IPS DF 19.7 (cell line): ENCODE measurements around the gene ZNF664.

Source experiments
- DNase-seq: peaks from one replicate; pipeline ENCODE4 v3.0.0-alpha.2; 2013; ENCODE audit warnings: low read depth, low spot score

Gene ZNF664

GRCh38 chr12:123972457-123973401, at the start of gene ZNF664, which contains the start of gene CCDC92:
Gene ZNF664, plus strand, starts transcription at chr12:123973215. Its CDS starts 38,930 bp downstream, at chr12:124012145.
Gene CCDC92, minus strand, starts transcription at chr12:123972831. Its CDS starts 28,526 bp downstream, at chr12:123944305.
- DNase-seq, result no peak

- no peak for DNase-seq
These were observed 49.1 kb upstream of the ZNF664 start for GRCh38 chr12:123923927-123924326.

GRCh38 chr12:123924539-123924938, 48.5 kb upstream of the ZNF664 start:
- no peak for DNase-seq

GRCh38 chr12:123928274-123928865, 44.6 kb upstream of the ZNF664 start:
- DNase-seq, result no peak

GRCh38 chr12:123928897-123929296, 44.1 kb upstream of the ZNF664 start:
- DNase-seq, result no peak

GRCh38 chr12:123929946-123930583, 43.0 kb upstream of the ZNF664 start:
- no peak for DNase-seq

- no peak for DNase-seq
These were observed 41.2 kb upstream of the ZNF664 start for GRCh38 chr12:123931686-123932321.

- no peak for DNase-seq
These were observed 39.8 kb upstream of the ZNF664 start for GRCh38 chr12:123933214-123933613.

GRCh38 chr12:123934016-123934620, 38.9 kb upstream of the ZNF664 start:
- DNase-seq, result no peak

- no peak for DNase-seq
These were observed 38.2 kb upstream of the ZNF664 start for GRCh38 chr12:123934829-123935228.

GRCh38 chr12:123935956-123936355, 37.1 kb upstream of the ZNF664 start:
- DNase-seq, result no peak

GRCh38 chr12:123936471-123936870, 36.5 kb upstream of the ZNF664 start:
- DNase-seq, result no peak

- no peak for DNase-seq
These were observed 35.9 kb upstream of the ZNF664 start for GRCh38 chr12:123936956-123937706.

GRCh38 chr12:123937707-123938591, 35.1 kb upstream of the ZNF664 start:
- DNase-seq, result no peak

- DNase-seq, result no peak
These were observed 34.1 kb upstream of the ZNF664 start for GRCh38 chr12:123938679-123939480.

GRCh38 chr12:123939716-123940626, 33.0 kb upstream of the ZNF664 start:
- no peak for DNase-seq

- DNase-seq, result no peak
These were observed 32.4 kb upstream of the ZNF664 start for GRCh38 chr12:123940627-123940966.

- DNase-seq, result no peak
These were observed 32.0 kb upstream of the ZNF664 start for GRCh38 chr12:123941000-123941399.
